Calu3 (cell line): ENCODE results near the gene UBAP1L. TPM values are rescaled to one million over a fixed set of nuclear protein-coding genes. Genes with fewer than 3 reads are reported as not detected.

Experiments used
- BruUV-seq: library from RNA; stranded (reverse); fragments of 400-500 nt; replicated peaks from 2 replicates; lab custom pipeline; 2021; lab: Mats Ljungman, UMichigan
- CTCF ChIA-PET: fragments of 300-600 bp; sonication (Branson Sonifier 250); formaldehyde crosslinking; loops from one replicate; lab custom pipeline; 2022; ENCODE audit warnings: antibody characterized with exemption; lab: Charles Lee
- DNase-seq: peaks from one replicate; pipeline ENCODE4 v3.0.0; 2022
- H3K27ac Mint-ChIP-seq: one replicate; pipeline ENCODE4 v1.8.0; 2022; ENCODE audit warnings: mixed read lengths; ENCODE audit not compliant: unreplicated experiment
- H3K27me3 Mint-ChIP-seq: one replicate; pipeline ENCODE4 v1.8.0; 2022; ENCODE audit warnings: mixed read lengths; ENCODE audit not compliant: unreplicated experiment
- H3K36me3 Mint-ChIP-seq: one replicate; pipeline ENCODE4 v1.8.0; 2022; ENCODE audit warnings: mild to moderate bottlenecking, moderate library complexity, mixed read lengths; ENCODE audit not compliant: insufficient read depth, unreplicated experiment
- H3K4me1 Mint-ChIP-seq: one replicate; pipeline ENCODE4 v1.8.0; 2022; ENCODE audit warnings: mild to moderate bottlenecking, low read depth, mixed read lengths; ENCODE audit not compliant: unreplicated experiment
- H3K4me3 Mint-ChIP-seq: one replicate; pipeline ENCODE4 v1.8.0; 2022; ENCODE audit warnings: mild to moderate bottlenecking, low read depth, moderate library complexity, mixed read lengths; ENCODE audit not compliant: unreplicated experiment
- H3K9me3 Mint-ChIP-seq: one replicate; pipeline ENCODE4 v1.8.0; 2022; ENCODE audit warnings: low read depth, mixed read lengths; ENCODE audit not compliant: unreplicated experiment
- CTCF ChIP-seq: fragments of 200-600 bp; IDR thresholded peaks from one replicate; pipeline ENCODE4 v1.8.0; 2022; ENCODE audit warnings: antibody characterized with exemption; ENCODE audit not compliant: unreplicated experiment
- intact Hi-C: fragments of 100-400 bp; cut with micrococcal nuclease; formaldehyde crosslinking; loops from one replicate; pipeline ENCODE4 v1.10.0; 2022; ENCODE audit not compliant: unreplicated experiment
- total RNA-seq: library from RNA; stranded (reverse); gene quantifications from 2 replicates; pipeline ENCODE4 v1.2.3, GENCODE V29; 2022

Gene UBAP1L
- total RNA-seq, 1 experiment from 2014 or later: 5.2 TPM

- BruUV-seq: no TSS peak
- no peak for DNase-seq
- CTCF ChIA-PET: interaction anchor here (0.6 to 2.2 kb wide), 5 partner anchors 14 to 338 kb away, joined by 3 to 12 read pairs (median 6); no protein-coding TSS in a partner anchor
- no peaks in the 10 kb centered on the region for H3K9me3 Mint-ChIP-seq
- H3K4me1 Mint-ChIP-seq: peaks cover 15% of the 10 kb centered on the region
- intact Hi-C loops: loop anchor here (2.0 kb wide), 1 partner anchor 33 kb away; no protein-coding TSS in a partner anchor
- no peak for TF ChIP-seq CTCF
- no peaks in the 10 kb centered on the region for H3K36me3 Mint-ChIP-seq
- H3K4me3 Mint-ChIP-seq: no peak overlapping the region
- H3K27me3 Mint-ChIP-seq: peaks cover 35% of the 10 kb centered on the region
- no peak overlapping the region for H3K27ac Mint-ChIP-seq
These were observed 27.6 kb downstream of the UBAP1L start for GRCh38 chr15:65087411-65087810.

- intact Hi-C loops: loop anchor here (2.0 kb wide), 1 partner anchor 32 kb away; no protein-coding TSS in a partner anchor
- Mint-ChIP-seq H3K36me3 (no peaks in the 10 kb centered on the region), H3K9me3 (no peaks in the 10 kb centered on the region), H3K4me3 (no peak overlapping the region), H3K27ac (no peak overlapping the region), H3K27me3 (peaks cover 42% of the 10 kb centered on the region), H3K4me1 (peaks cover 21% of the 10 kb centered on the region)
- CTCF ChIA-PET: interaction anchor here (0.6 to 2.2 kb wide), 5 partner anchors 15 to 53 kb away, joined by 4 to 12 read pairs (median 6); no protein-coding TSS in a partner anchor
- no TSS peak for BruUV-seq
- no peak for DNase-seq
- TF ChIP-seq CTCF: no peak
These were observed 28.3 kb downstream of the UBAP1L start for GRCh38 chr15:65086680-65087111.

- H3K4me3 Mint-ChIP-seq: no peak overlapping the region
- peak; percentile 74 for DNase-seq
- H3K27ac Mint-ChIP-seq: no peak overlapping the region
- no peaks in the 10 kb centered on the region for H3K36me3 Mint-ChIP-seq
- no TSS peak for BruUV-seq
- CTCF ChIA-PET: interaction anchor here (1.2 to 3.1 kb wide), 5 partner anchors 15 to 52 kb away, joined by 4 to 12 read pairs (median 10); no protein-coding TSS in a partner anchor
- peaks cover 43% of the 10 kb centered on the region for H3K27me3 Mint-ChIP-seq
- TF ChIP-seq CTCF: peak; percentile 33
- no peaks in the 10 kb centered on the region for H3K9me3 Mint-ChIP-seq
- intact Hi-C loops: loop anchor here (2.0 kb wide), 1 partner anchor 31 kb away; no protein-coding TSS in a partner anchor
- peaks cover 21% of the 10 kb centered on the region for H3K4me1 Mint-ChIP-seq
These were observed 28.9 kb downstream of the UBAP1L start for GRCh38 chr15:65085990-65086679.

- Mint-ChIP-seq H3K4me3 (no peak overlapping the region), H3K27ac (no peak overlapping the region), H3K36me3 (no peaks in the 10 kb centered on the region), H3K27me3 (peaks cover 43% of the 10 kb centered on the region), H3K9me3 (no peaks in the 10 kb centered on the region), H3K4me1 (peaks cover 21% of the 10 kb centered on the region)
- no peak for DNase-seq
- CTCF ChIA-PET: interaction anchor here (1.3 to 3.1 kb wide), 2 partner anchors 16 to 30 kb away, joined by 3 to 12 read pairs; no protein-coding TSS in a partner anchor
- intact Hi-C loops: no loop called here
- no TSS peak for BruUV-seq
- no peak for TF ChIP-seq CTCF
These were observed 29.7 kb downstream of the UBAP1L start for GRCh38 chr15:65085207-65085753.
